Stimulated activated CD4-positive, alpha-beta T cell treated with anti-CD3 and anti-CD28 coated beads, Interleukin-12 subunit alpha, Interleukin-12 subunit beta, amount 100 ng/mL, for 4 hours (primary cell): ENCODE results near the gene RILPL1.
"Not testable (repeated sequence)": the region's sequence is repeated elsewhere in the genome, so short reads cannot be mapped to it uniquely, and the experiment has no call there.

Source experiments
- DNase-seq: peaks from one replicate; pipeline ENCODE4 v3.0.0-alpha.2; 2020

The RILPL1 gene

GRCh38 chr12:123533672-123534643 lies at the start of gene RILPL1:
Gene RILPL1 (minus strand): TSS chr12:123533719. CDS start chr12:123533482, 237 bp downstream.
- peak; percentile 50 for DNase-seq

GRCh38 chr12:123580772-123581171 lies 47.3 kb upstream of the RILPL1 start:
- no peak for DNase-seq

- not testable (repeated sequence) for DNase-seq
Measured at GRCh38 chr12:123578829-123579228, 45.3 kb upstream of the RILPL1 start.

- no peak for DNase-seq
Measured at GRCh38 chr12:123578243-123578642, 44.7 kb upstream of the RILPL1 start.

GRCh38 chr12:123576611-123577010 lies 43.1 kb upstream of the RILPL1 start:
- DNase-seq, result no peak

GRCh38 chr12:123573870-123574269 lies 40.4 kb upstream of the RILPL1 start:
- no peak for DNase-seq

- DNase-seq, result no peak
Measured at GRCh38 chr12:123572391-123572790, 38.9 kb upstream of the RILPL1 start.

GRCh38 chr12:123571343-123571813 lies 37.9 kb upstream of the RILPL1 start:
- no peak for DNase-seq

- no peak for DNase-seq
Measured at GRCh38 chr12:123559468-123559867, 25.9 kb upstream of the RILPL1 start.

GRCh38 chr12:123558487-123558886 lies 25.0 kb upstream of the RILPL1 start:
- not testable (repeated sequence) for DNase-seq

- not testable (repeated sequence) for DNase-seq
Measured at GRCh38 chr12:123554843-123555242, 21.3 kb upstream of the RILPL1 start.

GRCh38 chr12:123554136-123554535 lies 20.6 kb upstream of the RILPL1 start:
- not testable (repeated sequence) for DNase-seq

- DNase-seq, result no peak
Measured at GRCh38 chr12:123550700-123551099, 17.2 kb upstream of the RILPL1 start.

- no peak for DNase-seq
Measured at GRCh38 chr12:123548107-123548506, 14.6 kb upstream of the RILPL1 start.

- DNase-seq, result no peak
Measured at GRCh38 chr12:123546281-123546680, 12.8 kb upstream of the RILPL1 start.

GRCh38 chr12:123543541-123543940 lies 10.0 kb upstream of the RILPL1 start:
- DNase-seq, result no peak

- DNase-seq, result no peak
Measured at GRCh38 chr12:123540899-123541662, 7.6 kb upstream of the RILPL1 start.

GRCh38 chr12:123535952-123536351 lies 2.4 kb upstream of the RILPL1 start:
- not testable (repeated sequence) for DNase-seq

GRCh38 chr12:123532808-123533649 lies 490 bp downstream of the RILPL1 start:
- no peak for DNase-seq

GRCh38 chr12:123532019-123532418 lies 1.5 kb downstream of the RILPL1 start:
- DNase-seq, result no peak

- DNase-seq, result no peak
Measured at GRCh38 chr12:123531091-123531490, 2.4 kb downstream of the RILPL1 start.

GRCh38 chr12:123530668-123531067 lies 2.9 kb downstream of the RILPL1 start:
- no peak for DNase-seq

GRCh38 chr12:123529686-123530085 lies 3.8 kb downstream of the RILPL1 start:
- no peak for DNase-seq
